DLD1 (cell line): Measurements from ENCODE around the gene JPT2.
"Not testable (repeated sequence)": the region's sequence is repeated elsewhere in the genome, so short reads cannot be mapped to it uniquely, and the experiment has no call there.

ENCODE experiments used
- in situ Hi-C: cut with HindIII; loops from 2 replicates; pipeline ENCODE4 v1.10.0; 2017; ENCODE audit warnings: low sequenced_read_pairs

Gene JPT2

GRCh38 chr16:1727651-1728624 lies 49.9 kb downstream of the JPT2 start:
- in situ Hi-C loops: no loop called here

DNA sequence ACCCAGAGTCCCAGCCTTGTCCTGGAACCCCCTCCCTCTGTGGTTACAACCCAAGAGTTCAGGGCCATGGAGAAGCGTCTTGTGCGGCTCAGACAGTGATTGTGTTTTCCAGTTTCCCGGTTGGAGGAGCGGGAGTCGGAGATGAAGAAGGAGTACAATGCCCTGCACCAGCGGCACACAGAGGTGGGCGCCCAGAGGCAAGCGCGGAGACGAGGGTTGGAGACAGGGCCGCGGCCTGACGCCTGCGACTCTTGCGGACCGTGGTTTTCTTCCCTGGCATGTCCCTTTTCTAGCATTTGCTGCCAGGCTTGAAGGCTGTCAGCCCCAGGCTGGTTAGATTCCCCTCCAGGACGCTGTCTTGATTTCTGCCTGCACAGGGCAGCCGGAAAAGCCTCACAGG lies 50.9 kb downstream of the JPT2 start:
- in situ Hi-C loops: no loop called here

DNA sequence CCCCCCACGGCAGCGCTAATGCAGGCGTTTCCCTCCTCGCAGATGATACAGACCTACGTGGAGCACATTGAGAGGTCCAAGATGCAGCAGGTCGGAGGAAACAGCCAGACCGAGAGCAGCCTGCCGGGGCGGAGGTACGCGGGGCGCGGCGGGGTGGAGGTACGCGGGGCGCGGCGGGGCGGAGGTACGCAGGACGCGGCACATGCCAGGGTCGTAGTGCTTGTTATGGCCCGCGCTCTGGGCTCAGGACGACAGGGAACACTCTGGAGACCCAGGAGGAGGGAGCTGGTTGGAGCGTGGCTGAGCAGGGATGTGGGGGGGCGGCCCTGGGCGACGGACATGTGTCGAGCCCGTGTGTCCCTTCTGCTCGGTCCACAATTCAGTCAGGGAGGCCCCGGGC lies 51.4 kb downstream of the JPT2 start:
- in situ Hi-C loops: no loop called here

GRCh38 chr16:1731073-1731472 lies 53.0 kb downstream of the JPT2 start:
- in situ Hi-C loops: no loop called here

GRCh38 chr16:1731603-1732002 lies 53.5 kb downstream of the JPT2 start:
- in situ Hi-C loops: no loop called here

DNA sequence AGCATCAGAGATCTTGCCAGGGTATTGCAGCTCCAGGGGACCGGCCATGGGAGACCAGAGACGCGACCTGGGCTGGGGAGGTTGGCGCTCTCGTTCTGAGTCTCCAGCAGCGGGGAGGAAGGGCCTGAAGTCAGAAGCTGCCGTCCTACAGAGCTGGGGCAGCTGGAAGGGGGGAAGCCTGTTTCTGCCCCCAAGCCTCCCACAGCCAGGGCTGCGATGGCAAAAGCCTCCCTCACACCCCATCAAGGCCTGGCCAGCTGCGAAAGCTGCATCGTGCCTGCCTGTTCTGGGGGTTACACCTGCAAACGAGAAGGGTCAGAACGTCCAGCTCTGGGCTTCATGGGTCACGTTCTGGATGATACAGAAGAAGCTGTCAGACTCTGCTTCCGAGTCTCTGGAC lies 54.0 kb downstream of the JPT2 start:
- in situ Hi-C loops: no loop called here

DNA sequence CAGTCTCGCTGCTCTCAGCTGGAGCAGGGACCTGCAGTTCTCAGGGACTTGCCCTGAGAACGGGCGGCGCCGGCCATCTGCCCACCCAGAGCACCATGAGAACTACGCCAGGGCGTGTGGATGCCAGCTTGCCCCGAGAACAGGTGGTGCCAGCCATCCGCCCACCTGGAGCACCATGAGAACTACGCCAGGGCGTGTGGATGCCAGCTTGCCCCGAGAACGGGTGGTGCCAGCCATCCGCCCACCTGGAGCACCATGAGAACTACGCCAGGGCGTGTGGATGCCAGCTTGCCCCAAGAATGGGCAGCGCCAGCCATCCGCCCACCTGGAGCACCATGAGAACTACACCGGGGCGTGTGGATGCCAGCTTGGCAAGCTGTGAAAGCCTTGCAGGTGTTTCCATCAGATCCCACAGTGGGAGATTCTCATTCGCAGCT lies 54.5 kb downstream of the JPT2 start:
- in situ Hi-C loops: not testable (repeated sequence)

- in situ Hi-C loops: no loop called here
These were observed 56.0 kb downstream of the JPT2 start for GRCh38 chr16:1734123-1734522.

DNA sequence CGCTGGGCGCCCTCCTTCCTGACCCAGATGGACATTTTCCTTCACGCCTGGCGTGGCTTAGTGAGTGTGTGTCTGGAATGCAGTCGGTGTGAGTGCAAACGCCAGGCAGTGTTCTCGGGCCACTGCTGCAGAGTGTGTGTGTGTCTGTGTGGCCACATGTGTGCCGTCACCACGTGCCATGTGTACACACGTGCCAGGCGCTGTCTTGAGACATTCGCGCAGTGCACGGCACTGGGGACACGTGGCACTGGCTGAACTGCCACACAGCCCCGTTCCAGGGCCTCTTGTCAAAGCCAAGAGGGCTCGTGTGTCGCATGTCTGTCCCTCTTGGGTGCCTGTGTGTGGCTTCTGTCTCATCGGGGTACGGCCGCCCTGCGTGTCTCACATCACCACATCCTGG lies 56.7 kb downstream of the JPT2 start:
- in situ Hi-C loops: no loop called here

DNA sequence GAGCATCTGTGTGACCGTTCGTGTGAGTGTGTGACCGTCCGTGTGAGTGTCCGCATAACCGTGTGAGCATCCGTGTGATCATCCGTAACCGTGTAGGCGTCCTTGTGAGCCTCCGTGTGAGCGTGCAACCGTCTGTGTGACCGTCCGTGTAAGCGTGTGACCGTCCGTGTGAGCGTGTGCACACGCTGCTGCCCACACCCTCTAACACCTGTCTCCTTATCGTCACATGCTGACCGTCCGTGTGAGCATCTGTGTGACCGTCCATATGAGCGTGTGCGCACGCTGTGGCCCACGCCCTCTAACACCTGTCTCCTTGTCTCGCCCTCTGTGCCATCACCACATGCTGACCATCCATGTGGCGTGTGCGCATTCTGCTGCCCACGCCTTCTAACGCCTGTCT lies 62.2 kb downstream of the JPT2 start:
- in situ Hi-C loops: no loop called here

- in situ Hi-C loops: no loop called here
These were observed 62.9 kb downstream of the JPT2 start for GRCh38 chr16:1740781-1741490.

GRCh38 chr16:1741553-1742165 lies 63.6 kb downstream of the JPT2 start:
- in situ Hi-C loops: no loop called here

DNA sequence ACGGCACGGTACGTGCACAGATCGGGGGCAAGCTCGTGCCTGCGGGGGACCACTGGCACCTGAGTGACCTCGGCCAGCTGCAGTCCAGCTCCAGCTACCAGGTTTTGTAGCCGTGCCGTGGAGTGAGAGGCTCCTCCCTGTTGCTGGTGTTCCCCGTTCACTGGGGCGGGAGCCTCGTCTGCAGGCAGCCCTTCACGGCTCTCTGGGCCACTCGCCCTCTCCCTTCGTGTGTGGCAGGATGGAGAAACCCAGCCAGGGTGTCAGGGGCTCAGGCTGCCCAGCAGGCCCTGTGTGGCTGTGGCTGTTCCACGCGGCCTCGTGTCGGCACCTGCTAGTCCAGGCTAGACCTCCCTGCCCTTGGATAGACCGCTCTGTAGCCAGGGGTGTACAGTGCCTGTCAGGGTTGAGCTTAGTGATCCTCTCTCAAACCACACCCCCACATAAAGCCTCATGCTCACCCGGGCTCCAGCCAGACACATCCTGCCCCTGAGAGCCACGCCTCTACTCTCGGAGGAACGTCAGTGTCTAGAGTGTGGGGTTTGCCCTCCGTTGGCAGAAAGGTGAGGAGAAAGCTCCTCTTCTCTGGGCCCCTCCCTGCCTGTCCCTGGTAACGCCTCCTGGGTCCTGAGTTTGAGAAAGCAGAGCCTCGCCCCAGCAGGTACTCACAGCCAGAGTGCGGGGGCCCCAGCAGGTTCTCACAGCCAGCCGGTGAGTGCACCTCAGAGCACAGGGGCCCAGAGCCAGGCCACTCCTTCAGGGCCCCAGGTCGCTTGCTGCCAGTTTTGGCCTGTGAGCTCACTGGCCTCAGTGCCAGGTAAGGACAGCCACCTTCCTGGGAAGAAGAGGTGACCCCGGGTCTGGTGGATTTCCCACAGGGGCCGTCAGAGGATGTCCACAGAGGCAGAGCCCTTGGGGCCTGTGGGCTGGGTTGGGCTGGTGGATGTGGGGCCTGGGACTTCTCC lies 65.6 kb downstream of the JPT2 start:
- in situ Hi-C loops: no loop called here

DNA sequence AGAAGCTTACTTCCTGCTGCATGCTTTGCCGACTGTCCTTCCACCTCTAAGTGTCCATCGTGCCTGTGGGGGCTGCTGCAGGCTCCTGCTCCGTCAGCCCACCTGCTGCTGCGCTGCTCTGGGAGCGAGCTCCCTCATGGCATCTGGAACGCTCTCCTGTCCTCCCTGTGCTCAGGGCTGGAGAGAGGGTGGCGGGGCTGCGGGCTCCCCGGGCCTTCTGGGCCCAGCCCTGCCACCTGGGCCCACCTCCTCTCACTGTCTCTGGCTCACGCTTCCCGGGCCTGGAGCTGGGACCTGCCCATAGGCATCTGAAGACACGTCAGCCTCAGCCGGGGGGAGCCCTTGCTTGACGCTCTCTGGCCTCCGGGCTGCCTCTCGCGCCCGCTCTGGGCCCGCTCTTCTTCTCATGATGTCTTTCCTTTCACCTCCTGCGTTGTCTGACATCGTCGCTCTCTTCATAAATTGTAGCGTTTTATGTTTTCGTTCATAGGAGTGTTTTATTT lies 66.3 kb downstream of the JPT2 start:
- in situ Hi-C loops: no loop called here

- in situ Hi-C loops: no loop called here
These were observed 67.3 kb downstream of the JPT2 start for GRCh38 chr16:1745181-1745899.

DNA sequence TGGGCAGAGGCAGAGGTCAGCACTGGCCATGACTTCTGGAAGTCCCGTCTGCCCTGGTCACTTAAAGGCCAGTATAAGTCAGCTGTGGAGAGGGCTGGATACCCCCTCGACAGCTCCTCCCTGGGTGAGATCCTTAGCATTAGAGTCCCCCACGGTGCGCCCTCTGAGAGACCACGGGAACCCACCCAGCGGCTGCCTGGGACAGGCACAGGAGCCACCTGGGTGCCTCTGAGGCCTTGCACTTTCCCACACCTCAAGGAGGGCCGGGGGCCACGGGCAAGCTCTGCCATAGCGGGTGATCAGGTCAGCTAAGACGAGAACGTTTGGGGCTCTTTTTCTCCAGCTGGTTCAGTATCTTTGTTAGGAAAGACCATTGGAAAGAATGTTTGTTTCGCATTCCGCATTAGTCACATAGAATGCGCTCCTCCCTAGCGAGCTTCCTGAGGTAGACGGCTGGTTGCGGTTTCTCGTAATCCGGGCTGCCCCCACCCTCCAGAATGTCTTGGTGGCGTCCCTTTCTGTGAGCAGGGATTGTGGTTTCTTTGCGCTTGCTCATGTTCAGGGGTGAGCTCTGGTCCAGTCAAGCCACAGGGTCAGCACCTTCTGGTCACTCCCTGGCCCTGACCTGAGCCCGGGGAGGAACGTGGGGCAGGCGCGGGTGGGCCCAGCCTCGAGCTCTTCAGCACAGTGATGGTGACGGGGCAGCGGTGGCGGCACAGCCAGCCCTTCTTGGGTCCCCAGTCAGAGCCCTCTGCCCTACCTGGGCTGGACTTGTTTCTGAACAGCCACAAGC lies 68.0 kb downstream of the JPT2 start:
- in situ Hi-C loops: no loop called here

DNA sequence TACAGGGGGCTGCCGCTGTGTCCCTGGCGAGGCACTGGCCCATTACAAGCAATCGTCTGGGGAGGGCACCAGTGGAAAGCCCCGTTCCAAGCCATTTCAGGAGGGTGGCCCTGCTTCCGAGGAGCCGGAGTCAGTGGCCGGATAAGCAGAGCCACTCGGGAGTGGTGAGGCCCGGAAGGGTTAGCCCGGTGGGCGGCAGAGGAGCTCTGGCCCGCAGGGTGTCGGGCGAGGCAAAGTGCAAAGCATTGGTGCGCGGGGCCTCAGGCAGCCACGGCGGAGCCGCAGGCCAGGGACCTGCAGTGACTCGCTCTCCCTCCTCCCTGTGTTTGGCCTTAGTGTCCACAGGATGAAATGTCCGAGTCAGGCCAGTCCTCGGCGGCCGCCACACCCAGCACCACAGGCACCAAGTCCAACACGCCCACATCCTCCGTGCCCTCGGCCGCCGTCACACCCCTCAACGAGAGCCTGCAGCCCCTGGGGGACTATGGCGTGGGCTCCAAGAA lies 68.7 kb downstream of the JPT2 start:
- in situ Hi-C loops: no loop called here

- in situ Hi-C loops: no loop called here
These were observed 69.9 kb downstream of the JPT2 start for GRCh38 chr16:1747934-1748333.
